ENCODE measurements around the gene TMEM74B.

TMEM74B gene

GRCh38 chr20:1207293-1207878 lies 22.6 kb upstream of the TMEM74B start:
- no peak overlapping the region for H3K4me3 ChIP-seq (ENCODE audit: low read depth, low read length)
- TF ChIP-seq, protein P1, sequence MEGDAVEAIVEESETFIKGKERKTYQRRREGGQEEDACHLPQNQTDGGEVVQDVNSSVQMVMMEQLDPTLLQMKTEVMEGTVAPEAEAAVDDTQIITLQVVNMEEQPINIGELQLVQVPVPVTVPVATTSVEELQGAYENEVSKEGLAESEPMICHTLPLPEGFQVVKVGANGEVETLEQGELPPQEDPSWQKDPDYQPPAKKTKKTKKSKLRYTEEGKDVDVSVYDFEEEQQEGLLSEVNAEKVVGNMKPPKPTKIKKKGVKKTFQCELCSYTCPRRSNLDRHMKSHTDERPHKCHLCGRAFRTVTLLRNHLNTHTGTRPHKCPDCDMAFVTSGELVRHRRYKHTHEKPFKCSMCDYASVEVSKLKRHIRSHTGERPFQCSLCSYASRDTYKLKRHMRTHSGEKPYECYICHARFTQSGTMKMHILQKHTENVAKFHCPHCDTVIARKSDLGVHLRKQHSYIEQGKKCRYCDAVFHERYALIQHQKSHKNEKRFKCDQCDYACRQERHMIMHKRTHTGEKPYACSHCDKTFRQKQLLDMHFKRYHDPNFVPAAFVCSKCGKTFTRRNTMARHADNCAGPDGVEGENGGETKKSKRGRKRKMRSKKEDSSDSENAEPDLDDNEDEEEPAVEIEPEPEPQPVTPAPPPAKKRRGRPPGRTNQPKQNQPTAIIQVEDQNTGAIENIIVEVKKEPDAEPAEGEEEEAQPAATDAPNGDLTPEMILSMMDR (IDR thresholded peaks at IDR 0.05; ENCODE audit: borderline replicate concordance, insufficient read depth, low read depth, low read length): no peak

- TF ChIP-seq, protein P1 (IDR thresholded peaks at IDR 0.05; ENCODE audit: borderline replicate concordance, insufficient read depth, low read depth, low read length): no peak
- no peak overlapping the region for H3K4me3 ChIP-seq (ENCODE audit: low read depth, low read length)
Observed at GRCh38 chr20:1206366-1207148, 21.8 kb upstream of the TMEM74B start.

DNA sequence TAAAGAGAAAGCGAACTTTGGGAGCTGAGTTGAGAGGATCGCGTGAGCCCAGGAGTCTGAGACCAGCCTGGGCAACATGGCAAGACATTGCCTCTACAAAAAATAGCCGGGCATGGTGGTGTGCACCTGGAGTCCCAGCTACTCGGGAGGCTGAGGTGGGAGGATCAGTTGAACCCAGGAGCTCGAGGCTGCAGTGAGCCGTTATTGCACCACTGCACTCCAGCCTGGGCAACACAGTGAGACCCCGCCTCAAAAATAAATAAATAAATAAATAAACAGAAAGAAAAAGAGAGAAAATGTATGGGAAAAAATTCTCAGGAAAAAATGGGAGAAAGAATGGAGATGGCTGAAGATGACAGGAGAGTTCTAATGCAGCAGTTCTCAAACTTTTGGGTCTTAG lies 21.0 kb upstream of the TMEM74B start:
- TF ChIP-seq, protein P1 (IDR thresholded peaks at IDR 0.05; ENCODE audit: borderline replicate concordance, insufficient read depth, low read depth, low read length): no peak
- no peak overlapping the region for H3K4me3 ChIP-seq (ENCODE audit: low read depth, low read length)

DNA sequence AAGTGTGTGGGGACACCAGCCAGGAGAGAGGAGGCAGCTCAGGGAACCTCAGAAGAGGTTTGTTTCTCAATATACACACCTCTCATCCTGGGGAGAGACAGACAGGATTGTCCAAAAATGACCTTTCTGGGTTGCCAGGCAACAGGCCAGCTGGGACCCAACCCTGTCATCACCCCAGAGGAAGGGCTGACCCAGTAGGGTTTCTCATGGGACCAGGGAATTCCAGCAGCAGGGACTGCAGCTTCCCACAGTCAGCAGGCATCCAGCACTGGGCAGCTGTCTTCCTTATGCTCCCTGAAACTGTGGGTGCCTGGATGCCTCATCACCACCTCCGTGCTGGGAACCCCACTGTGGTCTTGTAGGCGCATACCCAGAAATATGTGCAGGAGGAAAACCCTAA lies 19.8 kb upstream of the TMEM74B start:
- no peak overlapping the region for H3K4me3 ChIP-seq (ENCODE audit: low read depth, low read length)
- TF ChIP-seq, protein P1 (IDR thresholded peaks at IDR 0.05; ENCODE audit: borderline replicate concordance, insufficient read depth, low read depth, low read length): no peak

DNA sequence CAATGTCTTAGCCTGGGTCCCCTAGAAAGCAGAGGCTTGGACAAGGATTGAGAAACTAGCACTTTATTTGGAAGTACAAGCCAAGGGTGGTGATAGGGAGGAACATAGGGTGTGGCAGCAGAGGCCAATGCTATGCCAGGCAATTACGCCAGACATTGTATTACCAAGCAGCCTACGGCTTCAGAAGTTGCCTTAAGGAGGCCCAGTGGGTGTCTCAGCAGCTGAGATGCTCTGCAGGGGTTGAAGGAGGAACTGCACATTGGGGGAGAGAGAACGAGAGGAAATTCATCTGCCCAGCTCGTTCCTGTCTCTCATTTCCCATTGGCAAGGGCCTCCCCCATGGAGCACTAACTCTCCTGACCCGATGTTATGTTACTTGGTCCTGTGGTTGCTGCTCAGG lies 19.3 kb upstream of the TMEM74B start:
- TF ChIP-seq, protein P1 (IDR thresholded peaks at IDR 0.05; ENCODE audit: borderline replicate concordance, insufficient read depth, low read depth, low read length): no peak

GRCh38 chr20:1203630-1204029 lies 18.8 kb upstream of the TMEM74B start:
- TF ChIP-seq, protein P1 (IDR thresholded peaks at IDR 0.05; ENCODE audit: borderline replicate concordance, insufficient read depth, low read depth, low read length): no peak
- H3K4me3 ChIP-seq (ENCODE audit: low read depth, low read length): no peak overlapping the region

More for the DNA sequence above, 19.3 kb upstream of the TMEM74B start:
- no peak overlapping the region for H3K4me3 ChIP-seq (ENCODE audit: low read depth, low read length)
